ENCODE results near the gene ATP2B2.

The ATP2B2 gene

DNA sequence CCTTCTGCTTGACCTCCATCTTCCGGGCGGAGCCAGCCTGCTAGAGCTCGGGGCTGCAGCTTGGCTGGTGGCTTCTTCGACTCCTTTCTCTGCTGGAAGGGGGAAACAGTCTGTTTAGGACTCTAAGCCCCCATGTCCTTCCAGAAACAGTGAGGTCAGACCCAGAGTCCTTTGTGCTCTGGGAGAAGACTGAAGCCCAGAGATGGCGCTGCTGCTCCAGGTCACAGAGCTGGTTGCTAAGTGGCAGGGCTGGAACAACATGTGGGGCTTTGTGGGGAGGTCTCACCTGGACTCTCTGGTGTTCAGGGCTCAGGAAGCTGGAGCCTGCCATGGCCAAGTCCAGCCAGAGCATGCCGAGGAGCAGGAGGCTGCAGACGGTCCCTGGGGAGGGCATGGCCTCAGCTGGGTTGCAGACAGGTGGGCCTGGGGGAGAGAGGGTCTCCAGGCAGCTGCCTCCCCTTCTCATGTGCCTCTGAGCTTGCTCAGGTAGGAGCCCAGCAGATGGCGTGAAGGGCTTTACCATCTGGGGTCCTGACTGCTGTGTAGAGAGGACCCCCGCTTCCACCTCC lies 215.5 kb downstream of the ATP2B2 start:
- DNase-seq, result no peak

DNA sequence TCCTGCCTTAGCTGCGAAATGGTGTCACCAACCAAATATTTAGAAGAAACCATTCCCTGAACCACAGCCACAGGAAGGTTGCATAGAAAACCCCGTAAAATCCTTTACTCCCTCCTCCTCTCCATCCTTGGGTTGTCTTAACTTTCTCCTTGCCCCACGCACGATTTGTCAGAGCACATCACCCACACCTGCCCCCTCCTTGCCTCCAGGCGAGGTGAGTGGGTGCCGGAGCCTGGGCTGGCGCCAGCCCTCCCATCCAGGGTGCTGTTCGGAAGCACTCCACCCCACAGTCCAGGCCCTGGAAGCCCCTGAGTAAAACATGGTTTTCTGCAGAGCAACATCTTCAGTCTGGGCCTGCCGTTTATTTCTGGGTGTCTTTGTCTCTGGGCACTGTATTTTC lies 216.3 kb downstream of the ATP2B2 start:
- no peak for DNase-seq

DNA sequence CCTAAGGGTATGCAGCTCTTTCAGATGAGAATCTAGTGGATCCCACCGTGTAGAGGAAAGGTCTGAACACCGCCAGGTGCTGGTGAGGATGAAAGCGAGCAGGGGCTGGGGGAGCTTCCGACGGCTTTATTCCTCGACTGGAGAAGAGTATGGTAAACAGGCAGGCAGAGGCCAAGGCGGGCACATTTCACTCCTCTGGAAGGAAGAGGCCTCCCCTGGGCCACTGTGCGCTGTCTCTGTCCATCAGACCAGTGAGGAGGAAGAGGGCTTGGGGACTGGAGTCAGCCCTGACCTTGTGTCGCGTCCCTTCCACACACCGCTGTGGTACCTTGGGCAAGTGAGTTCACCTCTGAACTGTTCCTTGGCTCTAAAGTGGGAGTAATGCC lies 216.8 kb downstream of the ATP2B2 start:
- no peak for DNase-seq

DNA sequence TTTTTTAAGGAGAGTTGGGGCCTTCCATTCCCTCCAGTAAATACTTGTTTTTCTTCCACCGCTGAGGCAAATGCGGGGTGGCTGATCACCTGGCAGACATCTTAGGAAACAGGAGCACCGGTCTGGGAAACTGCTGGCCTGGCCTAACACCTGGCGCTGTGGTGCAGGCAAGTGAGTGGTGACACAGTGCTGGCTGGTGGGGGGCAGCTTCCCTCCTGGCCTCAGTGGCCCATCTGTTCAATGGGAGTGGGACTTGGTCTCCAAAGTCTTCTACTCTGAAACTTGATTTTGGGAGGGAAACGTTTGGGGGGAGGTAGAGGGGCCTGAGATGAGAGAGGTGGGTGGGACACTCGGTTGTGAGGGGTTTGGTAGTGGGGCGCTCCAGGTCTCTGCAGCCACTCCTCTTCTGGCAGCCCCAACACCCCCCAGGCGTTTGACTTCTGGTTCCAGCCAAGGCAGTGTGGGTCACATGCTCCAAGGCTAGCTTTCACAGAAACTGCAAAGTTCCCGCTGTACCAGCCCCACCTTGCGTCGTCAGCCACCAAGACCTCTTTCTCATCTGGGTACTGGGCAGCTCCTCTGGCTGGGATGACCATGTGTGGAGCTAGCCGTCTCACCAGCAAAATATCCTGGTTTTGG lies 217.3 kb downstream of the ATP2B2 start:
- no peak for DNase-seq

DNA sequence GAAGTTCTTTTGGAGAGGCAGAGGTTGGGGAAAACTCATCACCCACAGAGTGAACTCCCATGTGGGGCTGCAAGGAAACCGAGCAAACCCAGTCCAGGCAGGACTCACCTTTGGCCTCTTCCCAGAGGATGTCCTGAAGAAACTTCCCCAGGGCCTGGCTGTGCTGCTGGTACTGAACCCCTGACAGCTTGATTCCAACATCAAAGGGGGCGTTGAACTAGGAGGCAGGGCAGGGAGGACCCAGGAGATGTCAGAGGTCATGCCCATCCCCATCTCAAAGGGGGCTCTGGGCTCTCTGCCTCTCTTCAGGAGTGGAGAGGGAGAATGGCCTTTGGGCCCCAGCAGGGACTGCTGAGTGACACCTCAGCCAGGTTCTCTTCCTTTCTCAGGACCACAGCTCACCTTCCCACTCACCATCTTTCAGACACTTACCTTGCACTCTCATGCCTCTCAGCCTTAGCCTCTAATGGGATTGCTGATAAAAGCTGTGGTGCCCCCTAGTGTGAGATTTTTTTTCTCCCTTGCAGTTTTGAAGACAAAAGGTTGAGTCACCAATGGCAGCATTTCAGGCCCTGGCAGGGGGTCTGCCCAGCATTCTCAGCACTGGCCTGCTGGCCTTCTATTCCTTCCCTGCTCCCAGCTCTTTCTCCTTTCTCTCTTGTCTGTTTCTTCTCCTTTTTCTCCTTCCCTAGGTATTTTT lies 218.6 kb downstream of the ATP2B2 start:
- DNase-seq, result peak; percentile 72

DNA sequence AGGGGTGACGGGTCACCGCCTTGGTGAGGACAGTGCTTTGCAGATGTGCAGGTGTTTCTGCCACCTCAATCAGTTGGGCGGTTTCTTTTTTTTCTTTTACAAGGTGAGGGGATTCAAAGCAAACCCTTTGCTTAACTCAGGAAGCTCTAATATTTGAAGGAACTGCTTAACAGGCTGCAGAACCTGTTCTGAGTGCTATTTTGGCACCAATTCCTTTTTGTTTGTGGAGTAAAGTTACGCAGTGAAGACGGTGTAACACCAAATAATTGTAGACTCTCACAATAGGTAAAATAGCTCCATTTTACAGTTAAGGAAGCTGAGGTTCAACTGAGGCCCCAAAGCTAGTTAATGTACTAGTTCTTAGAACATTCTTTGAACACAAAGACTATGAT lies 219.3 kb downstream of the ATP2B2 start:
- no peak for DNase-seq

DNA sequence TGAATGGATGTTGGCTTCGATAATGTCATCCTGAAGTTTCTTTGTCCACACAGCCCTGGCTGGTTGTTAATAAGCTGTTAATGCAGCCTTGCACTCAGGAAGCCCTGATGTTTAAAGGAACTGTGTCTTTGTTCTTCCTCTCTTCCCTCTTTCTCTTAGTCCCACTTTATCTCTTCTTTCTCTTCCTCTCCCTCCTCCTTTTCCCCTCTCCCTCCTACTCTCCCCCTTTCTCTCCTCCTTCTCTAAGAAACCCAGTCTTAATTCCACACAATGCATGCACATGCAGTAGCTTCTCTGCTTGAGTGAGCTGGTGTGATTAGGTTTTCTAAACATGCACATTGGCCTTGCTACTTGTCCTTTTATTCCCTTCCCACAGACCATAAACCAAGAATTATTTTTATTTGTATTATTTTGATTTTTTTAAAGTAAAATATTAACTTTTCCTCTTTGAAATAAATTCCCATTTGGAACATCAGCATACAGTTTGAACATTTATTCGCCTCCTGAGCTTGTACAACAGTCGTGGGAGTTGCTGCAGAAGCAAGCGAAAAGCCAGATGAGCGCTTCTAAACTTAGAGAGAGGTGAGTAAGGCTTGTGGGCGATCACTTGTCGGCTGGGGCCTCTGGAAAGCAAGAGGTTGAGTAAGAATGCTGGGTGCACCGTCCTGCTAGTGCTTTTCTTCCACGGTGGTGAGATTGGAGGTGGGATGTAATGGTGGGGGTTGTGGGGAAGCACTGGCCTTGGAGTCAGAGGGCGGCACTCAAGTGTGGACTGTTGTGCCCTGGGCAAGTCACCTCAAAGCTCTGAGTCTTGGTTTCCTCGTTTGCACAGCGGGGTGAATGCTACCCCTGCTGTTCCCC lies 219.9 kb downstream of the ATP2B2 start:
- no peak for DNase-seq

DNA sequence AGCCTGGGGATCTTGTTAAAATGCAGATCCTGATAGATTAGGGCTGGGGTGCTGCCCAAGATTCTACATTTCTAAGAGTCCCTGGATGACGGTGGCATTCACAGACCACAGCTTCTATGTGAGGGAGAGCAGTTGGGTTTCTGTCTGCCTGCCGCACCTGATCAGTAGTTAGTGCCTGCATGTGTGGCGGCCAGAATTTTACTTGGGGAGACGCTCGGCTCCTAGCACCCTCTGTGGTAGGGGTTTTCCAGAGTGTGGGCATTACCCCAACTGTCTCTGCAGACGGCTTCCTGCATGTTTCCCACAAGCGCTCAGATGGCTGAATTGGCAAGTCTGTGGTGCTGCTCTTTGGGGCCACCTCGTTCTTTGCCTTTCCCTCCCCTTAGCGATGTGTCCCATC lies 220.9 kb downstream of the ATP2B2 start:
- DNase-seq, result no peak

DNA sequence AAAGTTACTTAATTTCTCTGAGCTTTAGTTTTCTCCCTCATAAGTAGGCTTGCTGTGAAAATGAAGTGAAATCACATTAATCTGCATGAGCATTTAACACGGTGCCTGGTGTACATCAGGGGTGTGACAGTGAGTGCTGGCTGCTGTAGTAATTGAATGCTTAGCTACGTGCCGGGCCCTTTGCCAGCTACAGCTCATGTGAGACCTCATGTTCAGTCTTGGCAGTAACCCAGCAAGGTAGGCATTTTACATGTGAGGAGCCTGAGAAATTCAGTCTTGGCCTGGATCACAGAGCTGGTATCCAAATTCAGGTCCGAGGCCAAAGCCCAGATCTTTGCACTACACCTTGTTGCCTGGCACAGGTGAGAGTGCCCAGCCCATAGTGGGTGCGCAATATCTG lies 221.7 kb downstream of the ATP2B2 start:
- DNase-seq, result peak; percentile 63

DNA sequence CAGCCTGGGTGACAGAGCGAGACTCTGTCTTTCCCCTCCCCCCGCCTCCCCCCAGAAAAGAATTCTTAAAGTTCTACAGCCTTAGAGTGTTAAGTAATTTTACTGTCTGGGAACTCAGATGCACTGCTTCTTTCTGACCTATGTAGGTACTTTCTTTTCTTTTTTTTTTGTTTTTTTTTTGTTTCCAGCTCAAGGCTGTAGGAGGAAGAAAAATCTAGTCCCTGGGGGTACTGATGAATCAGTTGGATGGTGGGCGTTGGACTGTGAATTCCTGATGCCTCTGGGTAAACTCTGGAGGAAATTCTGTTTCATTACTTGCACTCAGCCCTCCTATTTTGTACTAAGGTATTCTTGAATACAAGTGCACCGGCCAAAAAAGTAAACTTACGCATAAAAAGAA lies 223.4 kb downstream of the ATP2B2 start:
- no peak for DNase-seq

DNA sequence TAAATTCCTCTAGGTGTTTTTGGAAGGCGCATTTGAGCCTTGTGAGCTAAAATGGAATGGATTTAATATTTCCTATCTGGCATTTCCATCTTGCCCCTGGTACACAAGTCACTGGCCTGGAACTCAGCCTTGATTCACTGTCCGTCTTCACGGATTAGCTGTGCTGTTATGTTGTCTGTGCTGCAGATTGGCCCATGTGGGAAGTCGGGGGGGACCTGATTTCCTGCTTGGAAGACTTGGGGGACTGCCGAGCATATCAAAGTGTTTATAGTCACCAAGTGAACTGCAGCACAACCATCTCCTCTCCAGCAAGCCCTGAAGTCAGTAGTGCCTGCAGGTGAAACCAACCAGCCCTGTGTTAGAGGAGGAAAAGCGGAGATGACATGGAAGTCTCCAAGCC lies 224.8 kb downstream of the ATP2B2 start:
- DNase-seq, result no peak

DNA sequence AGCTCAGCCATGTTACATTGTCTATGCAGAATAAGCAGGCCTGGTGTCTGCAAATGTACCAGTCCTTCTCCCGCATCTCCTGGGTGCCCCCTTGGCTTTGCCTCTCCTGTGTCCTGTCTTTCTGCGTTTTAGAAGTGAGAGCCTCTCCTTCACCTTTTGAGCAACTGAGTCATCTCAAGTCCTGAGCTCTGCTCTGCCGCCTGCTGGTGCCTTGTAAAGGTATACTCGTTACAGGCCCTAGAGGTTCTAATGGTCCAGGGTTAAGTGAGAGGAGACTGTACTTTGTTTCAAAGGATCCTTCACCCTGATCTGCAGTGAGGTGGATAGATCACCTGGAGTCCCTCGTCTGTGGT lies 225.2 kb downstream of the ATP2B2 start:
- no peak for DNase-seq

DNA sequence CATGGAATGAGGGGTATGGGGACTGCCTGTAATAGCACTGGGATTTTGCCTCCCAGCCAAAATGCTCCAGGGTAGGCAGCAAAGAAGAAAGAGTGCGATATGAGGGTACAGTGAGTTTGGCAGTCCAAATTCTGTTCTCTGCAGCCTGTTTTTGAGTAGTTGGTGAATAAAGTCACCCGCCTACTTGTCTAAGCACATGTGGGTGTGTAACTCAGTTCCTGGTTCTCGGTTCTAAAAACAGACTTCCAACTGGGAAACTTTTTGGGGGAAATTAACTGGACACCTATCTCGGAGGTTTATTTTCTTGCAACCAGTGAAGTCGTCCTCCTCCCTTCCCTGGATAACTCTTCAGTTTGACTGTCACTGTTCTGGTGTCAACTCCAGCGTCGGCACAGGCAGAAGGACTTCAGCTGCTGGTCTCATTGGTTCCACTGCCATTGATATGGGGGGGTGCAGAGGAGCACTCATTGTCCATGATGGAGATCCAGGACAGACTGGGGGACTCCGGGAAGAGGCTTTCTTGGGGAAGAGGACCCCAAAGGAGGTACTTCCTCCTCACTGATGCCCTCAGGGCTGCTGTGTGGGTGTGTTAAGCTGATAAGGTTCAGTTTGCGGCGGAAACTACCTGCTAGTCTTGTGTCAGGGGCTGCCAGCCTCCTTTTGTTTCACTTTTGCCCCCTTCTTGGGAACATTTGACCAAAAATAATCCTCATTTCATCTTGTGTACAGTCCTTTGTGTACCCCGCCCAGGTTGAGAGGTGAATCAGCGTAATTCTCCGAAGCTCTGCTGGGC lies 225.8 kb downstream of the ATP2B2 start:
- peak; percentile 61 for DNase-seq

DNA sequence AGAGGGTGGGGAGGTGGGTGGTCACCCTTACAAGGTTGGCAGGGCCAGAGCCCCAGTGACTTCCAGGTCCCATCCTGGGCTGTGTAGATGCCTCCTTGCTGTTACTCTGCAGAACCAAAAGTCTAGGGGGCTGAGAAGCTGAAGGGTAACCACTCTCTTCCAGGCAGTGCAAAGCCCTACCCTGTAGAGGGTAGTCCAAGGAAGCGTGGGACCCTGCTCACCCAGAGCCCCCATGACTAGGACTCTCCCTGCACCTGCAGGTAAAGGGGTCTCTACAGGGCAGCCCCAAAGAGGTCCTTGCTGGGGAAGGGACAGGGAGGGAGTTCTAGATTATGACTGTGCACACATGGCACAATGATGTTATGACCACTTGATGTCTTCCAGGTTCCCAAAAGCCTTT lies 226.9 kb downstream of the ATP2B2 start:
- no peak for DNase-seq

DNA sequence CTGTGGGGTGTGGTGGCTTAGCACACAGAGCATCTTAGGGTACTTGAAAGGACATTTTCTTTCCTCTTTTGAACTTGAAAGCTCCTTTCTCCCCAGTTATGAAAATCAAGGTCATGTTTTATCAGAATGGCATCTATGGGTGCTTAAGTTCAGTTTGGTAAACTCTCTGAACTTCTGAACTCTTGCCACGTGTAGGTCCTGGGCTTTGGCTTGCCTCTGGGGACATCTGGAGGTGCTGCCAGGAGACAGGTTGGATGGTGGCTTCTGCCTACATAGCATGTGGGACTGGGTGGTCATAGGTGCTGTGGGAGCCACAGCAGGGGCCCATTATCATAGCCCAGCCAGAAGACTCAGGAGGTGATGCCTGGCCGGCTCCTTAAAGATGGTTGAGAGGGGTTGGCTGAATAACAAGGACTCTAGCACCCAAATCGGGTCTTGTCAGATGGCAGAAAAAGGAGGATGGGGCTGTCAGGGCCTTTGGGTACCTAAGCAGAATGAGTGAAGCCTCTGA lies 228.2 kb downstream of the ATP2B2 start:
- DNase-seq, result no peak

DNA sequence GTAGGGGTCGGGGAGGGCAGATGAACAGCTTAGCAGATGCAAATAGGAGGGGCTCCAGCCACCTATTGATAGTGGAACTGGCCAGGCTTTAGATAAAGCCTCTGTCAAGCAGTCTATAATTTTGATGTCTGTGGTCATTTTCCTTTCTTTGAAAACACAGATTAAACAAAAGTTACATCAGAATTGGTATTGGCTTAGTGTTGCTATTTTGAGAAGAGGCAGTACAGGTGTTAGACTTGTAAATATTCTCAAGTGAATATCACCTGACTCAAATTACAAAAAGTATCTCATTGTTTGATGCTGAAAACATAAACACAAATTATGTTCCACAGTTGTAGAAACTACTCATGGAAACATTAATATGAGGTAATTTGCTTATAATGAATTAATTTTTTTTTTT lies 230.8 kb downstream of the ATP2B2 start:
- DNase-seq, result no peak
